Measurements from ENCODE around the gene CALML5.

The CALML5 gene

DNA sequence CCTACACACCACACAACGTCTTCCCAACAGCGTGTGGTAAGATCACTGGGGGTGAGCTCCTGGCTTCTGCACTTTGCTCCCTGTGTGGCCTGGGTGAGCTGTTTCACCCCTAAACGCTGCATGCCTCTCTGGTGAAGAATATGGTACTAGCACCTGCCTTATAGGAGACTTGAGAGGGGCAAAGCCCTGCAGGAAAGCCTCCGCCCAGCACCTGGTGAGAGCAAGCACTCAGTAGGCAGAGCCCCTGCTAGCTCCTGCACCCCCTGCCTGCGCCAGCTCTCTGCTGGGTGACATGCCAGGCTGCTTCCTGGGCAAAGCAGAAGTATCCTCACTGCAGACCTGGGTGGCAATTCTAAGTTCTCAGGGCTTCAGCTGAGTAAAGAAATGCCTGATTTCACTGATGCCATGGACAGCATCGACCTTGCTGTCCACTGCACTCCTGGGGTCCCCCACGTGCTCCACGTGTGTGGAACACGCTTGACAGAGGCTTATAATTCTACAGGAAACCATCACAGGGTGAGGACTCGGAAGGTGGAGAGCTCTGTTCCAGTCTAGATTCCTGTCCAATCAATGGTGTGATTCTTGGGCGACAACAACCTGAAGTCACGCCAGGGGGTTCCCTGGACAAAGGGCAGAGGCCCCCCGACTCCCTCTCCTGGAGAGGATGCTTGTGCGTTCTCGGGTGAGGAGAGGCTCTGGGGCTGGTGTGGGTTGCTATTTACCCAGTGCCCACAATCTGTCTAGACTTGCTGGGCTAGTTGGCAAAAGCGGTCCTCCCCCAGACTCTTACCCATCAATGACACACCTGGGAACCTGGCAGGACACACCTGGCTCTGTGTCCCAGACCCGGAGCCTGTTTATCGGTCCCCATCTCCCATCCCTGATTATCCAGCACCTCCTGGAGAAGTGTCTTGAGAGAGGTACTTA is 5.0 kb upstream of the CALML5 start:
- DNase-seq, result peak in 2 of 10 donors; percentile 46 to 68
- intact Hi-C loops (cut with DNase I), result no loop called here

DNA sequence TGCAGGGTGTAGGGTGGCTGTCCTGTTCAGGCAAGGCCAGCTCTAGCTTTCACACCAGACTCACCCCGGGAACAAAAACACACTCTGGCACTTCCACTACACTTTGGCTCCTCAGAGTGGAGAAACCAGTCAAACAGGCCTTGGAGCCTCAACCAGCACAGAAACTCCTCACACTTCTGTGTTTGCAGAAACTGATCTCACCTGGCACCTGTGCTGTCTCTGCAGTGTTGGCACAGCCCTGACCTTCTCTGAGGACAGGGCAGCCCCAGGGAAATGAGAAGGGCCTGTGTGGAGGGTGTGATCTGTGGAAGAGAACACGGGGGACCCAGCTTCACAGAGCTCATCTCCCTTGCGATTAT is 4.1 kb upstream of the CALML5 start:
- intact Hi-C loops (cut with DNase I), result no loop called here
- DNase-seq, result peak in 2 of 10 donors; percentile 20 to 26

DNA sequence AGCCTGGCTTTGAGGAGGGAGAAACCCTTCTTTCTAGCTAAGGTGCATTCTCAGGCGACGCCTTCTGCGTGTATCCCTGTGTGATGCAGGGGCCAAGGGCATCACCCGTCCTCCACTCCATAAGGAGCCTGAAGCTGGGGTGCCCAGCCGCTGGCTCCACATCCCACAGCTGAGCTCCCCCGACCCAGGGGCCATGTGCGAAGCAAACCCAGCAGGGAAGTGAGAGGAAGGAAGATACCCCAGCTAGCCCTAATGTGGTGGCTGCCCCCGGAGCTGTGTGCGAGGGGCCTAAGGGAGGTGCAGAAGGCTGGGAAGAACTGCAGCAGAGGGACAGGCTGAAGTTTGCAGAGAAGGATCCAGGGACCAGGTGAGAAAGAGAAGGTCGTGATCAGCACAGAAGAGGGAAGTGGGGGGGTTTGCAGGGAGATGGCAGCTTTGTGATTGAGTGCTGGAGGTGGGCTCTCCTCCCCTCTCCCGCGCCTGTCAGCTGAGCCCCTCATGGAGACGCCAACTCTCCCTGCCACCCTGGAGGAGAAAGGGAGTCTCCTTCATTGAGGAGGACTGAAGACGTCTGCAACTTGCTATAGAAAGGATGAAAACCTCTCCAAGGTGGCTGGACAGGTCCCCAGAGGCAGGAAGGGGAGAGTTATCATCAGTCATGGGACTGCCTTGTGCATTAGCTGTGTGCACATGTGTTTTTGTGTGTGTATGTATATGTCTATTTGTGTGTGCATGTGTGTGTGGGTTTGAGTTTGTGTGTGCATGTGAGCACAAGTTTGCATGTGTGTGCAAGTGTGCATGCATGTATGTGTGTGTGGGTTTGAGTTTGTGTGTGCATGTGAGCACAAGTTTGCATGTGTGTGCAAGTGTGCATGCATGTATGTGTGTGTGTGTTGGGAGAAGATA is 3.5 kb upstream of the CALML5 start:
- intact Hi-C loops (cut with DNase I), result no loop called here
- DNase-seq, result peak in 1 of 10 donors; percentile 78

DNA sequence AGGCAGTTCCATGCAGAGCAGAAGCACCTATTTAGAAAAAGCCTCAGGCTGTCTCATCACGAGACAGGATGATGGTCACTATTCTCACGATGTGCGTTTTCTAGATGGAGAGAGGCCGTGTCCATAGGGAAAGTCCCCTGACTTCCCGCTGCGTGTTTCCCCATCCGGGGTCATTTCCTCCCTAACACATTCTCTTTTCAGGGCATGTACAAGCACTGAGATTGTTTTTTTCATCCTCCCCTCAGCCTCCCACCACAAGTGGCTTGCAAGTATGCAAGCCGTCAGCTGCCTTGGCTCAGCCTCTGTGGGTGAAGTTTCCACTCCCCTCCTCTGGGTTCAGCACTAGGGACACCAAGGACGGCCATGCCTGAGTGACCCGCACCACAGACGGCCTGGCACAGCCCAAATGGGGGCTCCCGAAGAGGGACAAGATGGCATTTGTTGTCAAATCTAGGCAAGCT is 2.7 kb upstream of the CALML5 start:
- intact Hi-C loops (cut with DNase I), result no loop called here
- DNase-seq, result peak in 2 of 10 donors; percentile 39 to 66

DNA sequence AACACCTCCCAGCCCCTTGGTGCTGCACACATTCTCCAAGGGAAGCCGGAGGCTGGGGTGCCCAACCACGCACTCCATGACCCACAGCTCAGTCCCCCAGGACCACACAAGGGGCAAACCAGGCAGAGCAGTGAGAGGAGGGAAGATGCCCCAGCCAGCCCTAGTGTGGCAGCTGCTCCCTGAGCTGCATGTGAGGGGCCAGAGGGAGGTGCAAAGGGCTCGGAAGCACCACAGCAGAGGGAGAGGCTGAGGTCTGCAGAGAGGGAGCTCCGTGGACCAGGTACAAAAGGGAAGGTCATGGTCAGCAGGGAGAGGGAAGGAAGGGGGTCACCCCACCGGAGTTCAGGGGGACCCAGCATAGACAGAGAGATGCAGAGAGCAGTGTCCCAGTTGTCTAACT is 1.5 kb upstream of the CALML5 start:
- intact Hi-C loops (cut with DNase I), result no loop called here
- peak in 2 of 10 donors; percentile 36 to 43 for DNase-seq

DNA sequence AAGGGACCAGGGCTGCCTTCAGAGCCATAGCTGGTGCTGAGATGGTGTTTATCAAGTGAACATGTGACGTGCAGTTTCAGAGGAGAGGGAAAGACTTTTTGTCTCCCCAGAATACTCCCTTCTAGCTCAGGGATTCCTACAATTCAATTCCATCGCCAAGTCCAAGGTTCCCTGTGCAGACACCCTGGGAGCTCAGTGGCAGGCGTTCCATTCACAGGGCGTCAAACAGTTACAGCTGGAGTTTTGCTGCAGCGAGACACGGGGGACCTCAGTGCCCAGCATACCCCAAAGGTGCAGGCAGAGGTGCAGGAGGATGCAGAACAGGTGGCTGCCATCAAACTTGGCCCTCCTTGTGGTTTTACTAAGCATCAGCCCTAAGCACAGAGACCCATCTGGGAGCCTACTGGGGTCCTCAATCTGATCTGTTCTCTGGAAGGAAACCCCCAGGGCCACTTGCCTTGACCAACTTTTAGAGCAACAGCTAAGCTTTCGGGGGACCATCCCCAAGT is 846 bp upstream of the CALML5 start:
- peak in 2 of 10 donors; percentile 42 to 62 for DNase-seq

DNA sequence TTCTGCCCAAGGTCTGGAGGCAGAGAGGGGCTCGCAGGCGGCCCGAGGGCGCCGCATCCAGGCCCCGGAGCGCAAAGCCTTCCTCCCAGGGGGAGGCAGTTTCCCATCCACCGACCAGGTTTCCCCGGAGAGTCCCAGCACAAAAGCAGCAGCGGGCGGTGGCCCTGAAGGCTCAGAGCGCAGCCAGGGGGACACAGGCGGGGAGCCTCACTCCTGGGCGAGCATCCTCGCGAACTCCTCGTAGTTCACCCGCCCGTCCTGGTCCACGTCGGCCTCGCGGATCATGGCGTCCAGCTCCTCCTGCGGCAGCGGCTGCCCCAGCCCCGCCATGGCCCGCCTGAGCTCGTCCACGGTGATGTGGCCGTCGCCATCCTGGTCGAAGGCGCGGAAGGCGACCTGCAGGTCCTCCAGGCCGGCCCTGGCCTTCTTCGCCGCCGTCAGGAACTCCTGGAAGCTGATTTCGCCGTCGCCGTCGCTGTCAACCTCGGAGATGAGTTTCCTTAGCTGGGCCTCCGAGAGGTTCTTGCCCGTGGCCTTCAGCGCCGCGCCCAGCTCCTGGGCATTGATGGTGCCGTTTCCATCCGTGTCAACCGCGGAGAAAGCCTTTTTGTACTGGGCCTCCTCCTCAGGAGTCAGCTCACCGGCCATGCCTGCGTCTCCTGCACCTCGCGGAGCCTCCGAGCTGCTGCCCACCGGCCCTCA is 428 bp downstream of the CALML5 start:
- peak in 2 of 10 donors; percentile 80 to 81 for DNase-seq
- intact Hi-C loops (cut with DNase I), result no loop called here

More for the DNA sequence above, 846 bp upstream of the CALML5 start:
- intact Hi-C loops (cut with DNase I), result no loop called here

DNA sequence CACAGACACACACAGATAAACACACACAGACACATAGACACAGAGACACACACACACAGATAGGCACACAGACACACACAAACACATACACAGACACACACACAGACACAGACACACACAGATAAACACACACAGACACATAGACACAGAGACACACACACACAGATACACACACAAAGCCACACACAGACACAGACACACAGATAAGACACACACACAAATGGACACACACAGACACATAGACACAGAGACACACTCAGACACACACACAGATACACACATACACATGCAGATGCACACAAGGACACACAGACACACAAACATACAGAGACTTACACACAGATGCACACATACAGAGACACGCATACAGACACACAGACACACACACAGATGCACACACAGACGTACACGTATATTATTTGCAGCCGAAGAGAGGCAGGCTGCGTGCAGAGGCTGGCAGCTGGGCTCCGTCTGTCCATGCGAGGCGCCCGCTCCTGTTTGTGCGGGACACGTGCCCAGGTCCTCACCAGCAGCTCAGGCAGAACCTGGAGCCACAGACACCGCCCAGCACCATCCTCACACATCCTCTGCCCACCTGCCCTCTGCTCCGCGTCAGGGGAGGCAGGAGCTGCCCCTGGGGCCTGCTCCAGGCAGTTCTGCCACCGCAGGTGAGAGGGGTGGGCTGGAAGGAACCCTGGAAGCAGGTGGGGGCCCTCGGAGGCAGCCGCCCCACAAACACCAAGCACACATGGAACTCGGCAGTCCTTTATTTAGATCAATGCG is 1.2 kb downstream of the CALML5 start:
- intact Hi-C loops (cut with DNase I), result no loop called here
- peak in 3 of 10 donors; percentile 6 to 73 (median 58) for DNase-seq

DNA sequence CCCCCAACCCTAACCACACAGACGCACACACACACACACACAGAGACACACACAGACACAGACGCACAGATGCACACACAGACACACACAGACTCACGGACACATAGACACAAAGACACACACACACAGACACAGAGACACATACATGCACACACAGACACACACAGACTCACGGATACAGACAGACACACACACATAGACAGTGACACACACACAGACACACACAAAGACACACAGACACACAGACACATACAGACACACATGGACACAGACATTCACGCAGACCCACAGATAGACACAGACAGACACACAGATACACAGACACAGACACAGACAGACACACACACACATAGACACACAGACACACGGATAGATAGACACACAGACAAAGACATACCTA is 2.1 kb downstream of the CALML5 start:
- no peak for DNase-seq
- intact Hi-C loops (cut with DNase I), result no loop called here

DNA sequence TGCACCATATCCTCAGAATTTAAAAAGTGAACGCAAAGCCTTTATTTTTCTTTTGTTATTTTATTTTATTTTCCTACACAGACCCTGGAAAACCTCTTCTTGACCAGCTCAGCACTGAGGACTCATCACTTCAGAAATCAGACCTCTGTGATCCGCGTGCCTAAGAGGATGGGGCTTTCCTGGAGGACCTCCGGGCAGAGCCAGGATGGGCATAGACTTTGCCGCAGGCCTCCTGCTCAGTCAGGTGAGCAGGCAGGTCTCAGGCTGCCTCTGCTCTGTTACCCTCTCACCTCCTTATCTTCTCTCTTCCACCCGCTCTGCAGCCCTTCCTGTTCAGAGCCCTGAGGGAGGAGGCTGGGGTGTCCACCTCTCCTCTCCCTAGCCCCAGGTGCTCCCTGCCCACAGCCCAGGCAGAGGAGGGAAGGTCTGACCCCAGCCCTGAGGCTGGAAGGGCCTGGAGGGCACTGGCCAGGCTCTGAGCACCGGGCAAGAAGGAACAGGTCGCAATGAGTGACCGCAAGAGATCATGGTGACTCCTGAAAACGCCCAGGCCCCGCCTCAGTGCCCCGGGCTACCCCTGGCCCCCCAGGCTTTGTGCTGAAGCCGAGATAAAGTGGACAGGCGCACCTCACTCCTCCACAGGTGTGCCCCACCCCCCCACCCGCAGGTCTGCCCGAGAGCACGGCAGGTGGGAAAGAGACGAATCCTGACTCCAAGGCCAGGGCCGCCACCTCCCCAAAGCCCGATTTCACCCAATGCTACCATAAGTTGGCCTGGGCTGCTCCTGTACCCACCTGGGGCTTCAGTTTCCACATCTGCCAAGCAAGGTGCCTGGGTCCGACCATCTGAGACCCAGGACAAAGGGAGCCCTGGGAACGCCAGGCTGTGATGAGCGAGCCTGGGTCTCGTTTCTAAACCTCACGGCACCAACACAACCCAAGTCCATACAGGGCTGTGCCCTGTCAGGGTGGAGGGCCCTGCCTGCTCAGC is 2.8 kb downstream of the CALML5 start:
- intact Hi-C loops (cut with DNase I), result no loop called here
- DNase-seq, result peak in 2 of 10 donors; percentile 63 to 81

DNA sequence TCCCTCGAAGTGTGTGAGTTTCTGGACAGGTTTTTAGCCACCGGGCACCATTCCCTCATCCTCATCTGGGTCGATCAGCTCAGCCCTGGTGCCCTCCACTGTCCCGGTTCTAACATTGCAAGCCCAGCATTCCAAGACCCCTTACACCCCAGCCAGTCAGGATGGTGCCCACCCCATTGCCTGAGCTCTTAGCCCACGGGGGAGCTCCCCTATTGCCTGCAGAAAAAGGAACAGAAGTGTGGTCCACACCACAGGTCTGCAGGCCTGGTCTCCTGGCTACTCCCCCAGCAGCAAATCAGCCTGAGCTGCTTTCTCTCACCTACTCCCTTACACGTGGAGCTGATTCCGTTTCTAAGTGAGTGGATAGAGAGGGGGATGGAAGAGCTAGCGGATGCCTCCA is 4.8 kb downstream of the CALML5 start:
- intact Hi-C loops (cut with DNase I), result no loop called here

DNA sequence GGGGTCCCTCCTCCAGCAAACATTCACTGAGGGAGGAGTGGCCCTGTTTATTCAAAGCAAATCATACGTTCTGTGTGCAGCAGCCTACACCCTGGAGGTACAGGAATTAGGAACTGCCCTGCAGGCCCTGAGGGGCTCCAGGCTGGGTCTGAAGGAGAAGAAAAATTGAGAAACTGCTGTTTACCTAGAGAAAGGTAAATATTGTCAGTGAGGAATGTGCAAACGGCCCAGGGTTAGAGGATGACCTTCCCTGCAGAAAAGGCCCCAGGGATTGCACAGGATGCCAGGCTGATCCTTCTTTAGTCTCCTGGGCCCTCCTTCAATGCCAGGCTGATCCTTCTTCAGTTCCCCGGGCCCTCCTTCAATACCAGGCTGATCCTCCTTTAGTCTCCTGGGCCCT is 5.7 kb downstream of the CALML5 start:
- intact Hi-C loops (cut with DNase I), result no loop called here
- DNase-seq, result peak in 1 of 10 donors; percentile 22

More for the DNA sequence above, 4.8 kb downstream of the CALML5 start:
- peak in 2 of 10 donors; percentile 41 to 43 for DNase-seq

DNA sequence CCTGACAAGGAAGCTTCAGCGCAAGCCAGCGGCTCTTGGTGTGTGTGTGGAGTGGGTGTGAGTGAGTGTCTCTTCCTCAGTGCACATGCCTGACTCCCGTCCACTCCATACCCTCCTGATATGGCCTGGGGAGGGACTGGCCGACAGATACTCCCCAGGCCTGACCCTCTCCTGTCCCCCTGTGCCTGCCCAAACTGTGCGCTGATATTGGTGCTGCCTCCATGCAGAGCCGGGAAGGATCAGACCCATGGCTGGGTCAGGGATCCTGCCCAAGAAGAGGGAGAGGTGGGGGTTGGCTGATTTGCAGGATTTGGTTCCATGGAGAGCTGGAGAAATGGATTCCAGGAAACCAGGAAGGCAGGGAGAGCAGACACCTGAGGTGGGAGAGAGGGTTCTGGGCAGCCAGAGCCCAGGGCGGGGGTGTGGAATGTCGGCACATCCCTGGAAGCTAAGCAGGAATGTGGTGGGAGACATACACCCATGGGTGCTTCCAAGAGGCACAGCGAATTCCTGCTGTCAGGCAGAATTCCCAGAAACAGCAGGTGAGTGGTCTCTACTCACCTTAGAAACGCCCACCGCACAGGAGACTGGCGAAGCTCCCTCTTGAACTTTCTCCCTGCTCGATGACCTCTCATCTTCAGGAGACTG is 6.3 kb downstream of the CALML5 start:
- intact Hi-C loops (cut with DNase I), result no loop called here
- peak in 2 of 10 donors; percentile 51 to 65 for DNase-seq

DNA sequence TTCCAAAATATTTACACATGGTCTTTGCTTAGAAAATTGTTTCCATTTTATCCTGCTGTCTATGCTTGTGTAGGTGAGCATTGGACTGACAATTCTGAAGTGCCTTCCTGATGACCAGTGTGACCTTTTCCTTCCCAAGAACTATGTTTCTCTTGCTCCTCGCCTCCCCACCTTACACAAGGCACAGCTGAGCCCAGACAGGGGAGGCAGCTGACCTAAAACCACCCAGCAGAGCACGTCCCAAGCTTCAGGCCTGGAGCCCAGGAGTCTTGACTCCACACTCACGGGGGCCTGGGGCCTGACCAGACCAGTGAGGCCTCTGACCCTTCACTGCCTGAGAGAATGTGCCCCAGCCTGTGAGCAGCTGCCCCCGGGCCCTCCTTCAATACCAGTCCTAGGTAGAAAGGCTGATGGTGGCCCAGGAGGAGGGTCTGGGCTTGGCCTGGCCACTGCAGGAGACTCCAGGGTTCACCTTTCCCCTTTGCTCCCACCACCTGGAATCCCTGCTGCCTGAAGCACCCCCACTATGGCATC is 7.0 kb downstream of the CALML5 start:
- intact Hi-C loops (cut with DNase I), result no loop called here

DNA sequence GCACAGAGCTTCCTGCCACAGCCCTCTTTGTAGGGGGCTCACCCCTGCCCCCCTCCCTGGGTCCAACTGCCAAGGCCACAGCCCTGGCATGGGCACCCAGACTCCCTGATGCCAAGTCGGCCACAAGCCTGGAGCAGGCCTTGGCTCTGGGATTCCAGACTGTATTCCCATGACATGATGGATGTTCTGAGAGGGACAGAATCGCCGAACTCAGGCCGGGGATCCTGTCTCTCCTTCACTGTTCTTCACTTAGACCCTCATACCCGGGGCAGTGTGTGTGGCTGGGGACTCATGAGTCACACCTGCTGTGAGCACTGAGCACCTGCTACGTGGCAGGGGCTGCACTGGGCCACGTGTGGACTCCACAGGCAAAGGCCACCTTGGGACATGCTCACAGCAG is 7.9 kb downstream of the CALML5 start:
- peak in 2 of 10 donors; percentile 34 to 52 for DNase-seq
- intact Hi-C loops (cut with DNase I), result no loop called here

More for the DNA sequence above, 7.0 kb downstream of the CALML5 start:
- DNase-seq, result peak in 2 of 10 donors; percentile 22 to 71

DNA sequence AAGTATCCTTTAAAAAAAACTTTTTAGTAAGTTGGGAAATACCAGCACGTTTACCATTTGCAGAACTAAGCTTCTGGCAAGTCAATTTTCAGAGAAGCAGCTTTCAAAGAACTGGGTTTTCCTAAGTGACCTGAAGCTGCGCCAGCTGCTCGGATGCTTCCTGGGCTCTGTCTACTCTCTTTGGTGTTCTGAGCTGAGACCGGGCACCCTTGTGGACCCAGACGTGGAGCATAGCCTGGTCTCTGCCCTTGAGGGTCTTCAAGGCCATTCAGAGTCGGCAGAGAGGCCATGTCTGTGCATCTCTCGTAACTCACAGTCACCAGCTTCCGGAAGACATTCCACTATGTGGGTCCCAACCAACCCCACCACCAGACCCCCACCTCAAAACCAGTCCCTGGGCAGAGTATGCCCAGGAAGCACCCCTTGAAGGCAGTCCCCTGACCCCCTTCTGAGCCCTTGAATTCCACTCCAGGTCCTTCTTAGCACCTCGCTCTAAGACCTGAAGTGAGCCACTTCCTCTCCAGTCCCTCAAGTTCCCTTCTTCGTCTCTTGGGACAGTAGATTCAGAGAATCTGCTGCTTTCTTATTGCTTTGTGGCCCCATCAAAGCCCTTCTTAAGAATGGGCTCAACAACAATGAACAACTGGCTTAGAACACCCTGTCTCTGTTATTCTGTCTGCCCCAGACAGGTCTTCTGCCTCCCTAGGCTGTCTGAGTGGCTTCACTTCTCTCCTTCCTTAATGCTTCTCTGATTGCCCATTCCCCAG is 8.5 kb downstream of the CALML5 start:
- intact Hi-C loops (cut with DNase I), result no loop called here
- peak in 2 of 10 donors; percentile 28 to 50 for DNase-seq

DNA sequence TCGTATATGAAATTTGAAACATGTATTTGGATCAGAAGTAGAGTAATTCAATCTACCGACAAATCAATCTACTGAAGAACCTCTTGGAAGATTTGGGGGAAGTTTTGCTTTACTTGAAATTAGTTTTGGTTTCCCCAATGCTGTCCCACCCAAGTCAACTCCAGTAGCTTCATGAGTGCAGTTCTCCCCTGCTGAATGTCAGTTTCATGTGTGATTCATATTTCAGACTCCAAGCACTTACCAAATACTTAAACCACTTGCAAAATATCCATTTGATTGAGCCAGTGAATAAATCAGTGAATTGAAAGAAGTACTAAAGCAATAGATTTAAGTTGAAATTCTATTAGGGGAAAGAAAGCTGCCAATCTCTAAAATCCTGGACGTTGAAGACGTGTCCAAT is 9.3 kb downstream of the CALML5 start:
- intact Hi-C loops (cut with DNase I), result no loop called here
- no peak for DNase-seq

All from posterior cingulate gyrus (tissue), 11 donors.